ENCODE data around the gene PLEKHB2.

DNA sequence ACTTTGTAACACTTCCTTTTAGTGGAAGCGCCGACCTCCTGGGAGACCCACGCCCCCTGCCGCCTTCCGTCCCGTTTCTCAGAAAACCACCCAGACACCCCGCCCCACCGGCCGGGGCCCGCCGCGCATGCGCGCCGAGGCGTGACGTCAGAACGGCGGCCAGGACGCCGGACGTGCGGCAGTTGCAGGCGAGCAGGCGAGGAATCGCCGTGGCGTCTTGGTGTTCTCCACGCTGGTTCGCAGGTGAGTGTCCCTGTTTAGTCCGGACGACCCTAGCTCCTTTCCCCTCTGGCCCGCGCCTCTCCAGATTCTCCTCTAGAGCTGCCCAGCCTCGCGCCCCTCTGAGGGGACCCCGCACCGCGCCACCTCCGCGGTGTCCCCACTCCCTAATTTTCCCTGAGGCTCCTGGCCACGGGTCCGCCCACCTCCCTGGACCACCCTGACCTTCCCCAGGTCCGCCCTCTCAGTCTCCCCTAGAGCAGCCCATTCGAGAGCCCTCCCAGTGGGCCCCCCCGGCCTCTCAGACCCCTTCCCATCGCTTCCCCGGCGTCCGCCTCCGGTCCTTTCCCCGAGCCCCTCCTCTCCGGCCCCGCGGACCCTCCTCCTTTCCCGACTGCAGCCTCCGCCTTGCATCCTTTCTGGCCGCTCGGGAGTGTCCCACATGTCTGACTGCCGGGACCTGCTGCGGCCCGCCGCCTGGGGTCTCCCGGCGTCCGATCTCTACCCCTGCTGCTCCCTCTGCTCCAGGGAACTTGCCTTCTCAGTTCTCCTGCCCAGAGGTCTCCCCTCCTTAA lies at the start of gene PLEKHB2:
- TF ChIP-seq, protein P1, sequence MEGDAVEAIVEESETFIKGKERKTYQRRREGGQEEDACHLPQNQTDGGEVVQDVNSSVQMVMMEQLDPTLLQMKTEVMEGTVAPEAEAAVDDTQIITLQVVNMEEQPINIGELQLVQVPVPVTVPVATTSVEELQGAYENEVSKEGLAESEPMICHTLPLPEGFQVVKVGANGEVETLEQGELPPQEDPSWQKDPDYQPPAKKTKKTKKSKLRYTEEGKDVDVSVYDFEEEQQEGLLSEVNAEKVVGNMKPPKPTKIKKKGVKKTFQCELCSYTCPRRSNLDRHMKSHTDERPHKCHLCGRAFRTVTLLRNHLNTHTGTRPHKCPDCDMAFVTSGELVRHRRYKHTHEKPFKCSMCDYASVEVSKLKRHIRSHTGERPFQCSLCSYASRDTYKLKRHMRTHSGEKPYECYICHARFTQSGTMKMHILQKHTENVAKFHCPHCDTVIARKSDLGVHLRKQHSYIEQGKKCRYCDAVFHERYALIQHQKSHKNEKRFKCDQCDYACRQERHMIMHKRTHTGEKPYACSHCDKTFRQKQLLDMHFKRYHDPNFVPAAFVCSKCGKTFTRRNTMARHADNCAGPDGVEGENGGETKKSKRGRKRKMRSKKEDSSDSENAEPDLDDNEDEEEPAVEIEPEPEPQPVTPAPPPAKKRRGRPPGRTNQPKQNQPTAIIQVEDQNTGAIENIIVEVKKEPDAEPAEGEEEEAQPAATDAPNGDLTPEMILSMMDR (IDR thresholded peaks at IDR 0.05) = peak in 2 of 4 experiments; percentile 25 to 45
- TF ChIP-seq POLR2AphosphoS5 (IDR thresholded peaks at IDR 0.05) = peak; percentile 95
- peak; percentile 94 for TF ChIP-seq POLR2A (IDR thresholded peaks at IDR 0.05)
